Endodermal cell (in vitro differentiated cells): ENCODE data around the gene ATP9A. TPM values are rescaled to one million over a fixed set of nuclear protein-coding genes. Genes with fewer than 3 reads are reported as not detected.
"Not testable (repeated sequence)": the region's sequence is repeated elsewhere in the genome, so short reads cannot be mapped to it uniquely, and the experiment has no call there.

Source experiments
- DNase-seq: peaks from one replicate; pipeline ENCODE4 v3.0.0-alpha.2; 2017
- H3K27ac ChIP-seq: 2 replicates; pipeline ENCODE4 v1.5.1; 2013; ENCODE audit warnings: mild to moderate bottlenecking, low read depth, low read length, moderate library complexity
- H3K27me3 ChIP-seq: 2 replicates; pipeline ENCODE4 v1.6.1; 2013; ENCODE audit warnings: mild to moderate bottlenecking, low read length, moderate library complexity; ENCODE audit not compliant: insufficient read depth, control insufficient read depth, poor library complexity, severe bottlenecking
- H3K36me3 ChIP-seq: 2 replicates; pipeline ENCODE4 v1.7.0; 2013; ENCODE audit warnings: mild to moderate bottlenecking, low read length, moderate library complexity; ENCODE audit not compliant: control insufficient read depth, insufficient read depth
- H3K4me1 ChIP-seq: one replicate; pipeline ENCODE4 v1.7.0; 2013; ENCODE audit warnings: low read length; ENCODE audit not compliant: control insufficient read depth, insufficient read depth
- H3K4me3 ChIP-seq: 2 replicates; pipeline ENCODE4 v1.5.1; 2013; ENCODE audit warnings: mild to moderate bottlenecking, low read length, moderate library complexity
- H3K9ac ChIP-seq: 2 replicates; pipeline ENCODE4 v1.6.1; 2013; ENCODE audit warnings: mild to moderate bottlenecking, low read length, moderate library complexity; ENCODE audit not compliant: poor library complexity, severe bottlenecking; ENCODE audit errors: extremely low read depth
- H3K9me3 ChIP-seq: 2 replicates; pipeline ENCODE4 v1.6.1; 2013; ENCODE audit warnings: mild to moderate bottlenecking, low read length, moderate library complexity; ENCODE audit not compliant: control insufficient read depth
- H3K27ac Mint-ChIP-seq: 2 replicates; pipeline ENCODE4 v1.8.0; 2020; ENCODE audit warnings: mixed read lengths
- H3K27me3 Mint-ChIP-seq: 2 replicates; pipeline ENCODE4 v1.8.0; 2021; ENCODE audit warnings: mild to moderate bottlenecking, mixed read lengths; ENCODE audit not compliant: insufficient read depth
- H3K36me3 Mint-ChIP-seq: 2 replicates; pipeline ENCODE4 v1.8.0; 2020; ENCODE audit warnings: low read depth, mixed read lengths
- H3K4me1 Mint-ChIP-seq: 2 replicates; pipeline ENCODE4 v1.8.0; 2020; ENCODE audit warnings: mixed read lengths
- H3K4me3 Mint-ChIP-seq: 2 replicates; pipeline ENCODE4 v1.8.0; 2020; ENCODE audit warnings: mild to moderate bottlenecking, moderate library complexity, mixed read lengths
- H3K9me3 Mint-ChIP-seq: 2 replicates; pipeline ENCODE4 v1.8.0; 2020; ENCODE audit warnings: mild to moderate bottlenecking, mixed read lengths
- WGBS, 2 experiments: methylation state at CpG; one replicate each; pipeline versions ENCODE4 v1.1.5 to v1.1.7; 2013; ENCODE audit warnings: missing lambda C conversion rate in 2 of 2, mixed read lengths in 1 of 2; ENCODE audit not compliant: insufficient coverage in 1 of 2, insufficient read length in 1 of 2; 5-methylcytosine and 5-hydroxymethylcytosine counted together
- total RNA-seq, 2 donors: library from RNA; stranded (reverse); fragmentation: NEBNext Ultra II Directional in 1 of 2; extraction: Animal tissue kit (Norgen Biotek cat#: 25700) in 1 of 2; gene quantifications; 2 replicates in 1 of 2; 3 replicates in 1 of 2; pipeline ENCODE4 v1.2.1, GENCODE V29; 2021
- TF ChIP-seq, protein P1 (sequence below): fragments of 200-600 bp; sonication (generic); conservative IDR thresholded peaks from 2 replicates; pipeline ENCODE4 v1.5.0; 2021; ENCODE audit warnings: antibody characterized with exemption, mild to moderate bottlenecking

The ATP9A gene
- total RNA-seq, 2 donors from 2014 or later, result 26.7 to 27.9 TPM

DNA sequence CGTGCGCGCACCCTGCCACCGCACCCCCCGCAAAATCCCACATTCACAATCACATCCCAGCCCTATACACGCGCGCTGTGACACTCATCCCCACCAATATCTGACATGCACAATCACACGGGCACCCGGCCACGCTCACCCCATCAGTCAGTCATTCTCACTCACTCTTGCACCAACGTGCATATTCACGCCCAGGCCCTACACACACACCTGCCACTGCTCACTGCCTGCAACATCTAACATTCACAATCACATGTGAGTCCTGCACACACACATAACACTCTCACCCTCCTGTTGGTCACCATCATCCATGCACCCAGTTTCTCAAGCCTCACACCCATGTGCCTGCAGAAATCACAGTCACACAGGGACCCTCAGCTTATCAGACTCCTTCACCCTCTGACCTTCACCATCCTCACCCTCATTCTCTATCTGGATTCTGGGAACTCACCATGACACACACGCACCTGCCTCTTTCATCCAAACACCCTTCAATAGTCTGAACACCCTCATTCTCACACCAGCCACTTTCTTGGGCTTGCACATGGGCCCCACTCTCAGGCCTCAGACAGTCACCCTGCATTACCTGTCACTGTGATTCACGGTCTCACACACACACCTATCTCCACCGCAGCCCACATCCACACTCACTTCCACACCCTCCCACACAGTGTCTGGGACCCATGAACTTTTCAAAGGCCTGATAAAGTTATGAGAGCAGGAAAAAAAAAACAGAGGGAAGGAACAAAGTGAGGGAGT lies 748 bp upstream of the ATP9A start:
- H3K36me3 ChIP-seq, result peaks cover 29% of the 10 kb centered on the region
- Mint-ChIP-seq H3K27me3 (no peaks in the 10 kb centered on the region), H3K27ac (peak overlapping the region; percentile 75), H3K4me3 (peak overlapping the region; percentile 67), H3K36me3 (peaks cover 27% of the 10 kb centered on the region), H3K9me3 (no peaks in the 10 kb centered on the region), H3K4me1 (peaks cover 7% of the 10 kb centered on the region)
- DNase-seq, result no peak
- WGBS, 2 experiments, result 79 to 82% methylated on average over 8 to 12 of the region's 16 CpGs
- H3K9ac ChIP-seq, result no peak overlapping the region
- H3K27me3 ChIP-seq, result no peaks in the 10 kb centered on the region
- no peaks in the 10 kb centered on the region for H3K4me1 ChIP-seq
- no peak overlapping the region for H3K4me3 ChIP-seq
- H3K9me3 ChIP-seq, result no peaks in the 10 kb centered on the region
- TF ChIP-seq, protein P1, sequence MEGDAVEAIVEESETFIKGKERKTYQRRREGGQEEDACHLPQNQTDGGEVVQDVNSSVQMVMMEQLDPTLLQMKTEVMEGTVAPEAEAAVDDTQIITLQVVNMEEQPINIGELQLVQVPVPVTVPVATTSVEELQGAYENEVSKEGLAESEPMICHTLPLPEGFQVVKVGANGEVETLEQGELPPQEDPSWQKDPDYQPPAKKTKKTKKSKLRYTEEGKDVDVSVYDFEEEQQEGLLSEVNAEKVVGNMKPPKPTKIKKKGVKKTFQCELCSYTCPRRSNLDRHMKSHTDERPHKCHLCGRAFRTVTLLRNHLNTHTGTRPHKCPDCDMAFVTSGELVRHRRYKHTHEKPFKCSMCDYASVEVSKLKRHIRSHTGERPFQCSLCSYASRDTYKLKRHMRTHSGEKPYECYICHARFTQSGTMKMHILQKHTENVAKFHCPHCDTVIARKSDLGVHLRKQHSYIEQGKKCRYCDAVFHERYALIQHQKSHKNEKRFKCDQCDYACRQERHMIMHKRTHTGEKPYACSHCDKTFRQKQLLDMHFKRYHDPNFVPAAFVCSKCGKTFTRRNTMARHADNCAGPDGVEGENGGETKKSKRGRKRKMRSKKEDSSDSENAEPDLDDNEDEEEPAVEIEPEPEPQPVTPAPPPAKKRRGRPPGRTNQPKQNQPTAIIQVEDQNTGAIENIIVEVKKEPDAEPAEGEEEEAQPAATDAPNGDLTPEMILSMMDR, result peak; percentile 16
- H3K27ac ChIP-seq, result no peak overlapping the region

DNA sequence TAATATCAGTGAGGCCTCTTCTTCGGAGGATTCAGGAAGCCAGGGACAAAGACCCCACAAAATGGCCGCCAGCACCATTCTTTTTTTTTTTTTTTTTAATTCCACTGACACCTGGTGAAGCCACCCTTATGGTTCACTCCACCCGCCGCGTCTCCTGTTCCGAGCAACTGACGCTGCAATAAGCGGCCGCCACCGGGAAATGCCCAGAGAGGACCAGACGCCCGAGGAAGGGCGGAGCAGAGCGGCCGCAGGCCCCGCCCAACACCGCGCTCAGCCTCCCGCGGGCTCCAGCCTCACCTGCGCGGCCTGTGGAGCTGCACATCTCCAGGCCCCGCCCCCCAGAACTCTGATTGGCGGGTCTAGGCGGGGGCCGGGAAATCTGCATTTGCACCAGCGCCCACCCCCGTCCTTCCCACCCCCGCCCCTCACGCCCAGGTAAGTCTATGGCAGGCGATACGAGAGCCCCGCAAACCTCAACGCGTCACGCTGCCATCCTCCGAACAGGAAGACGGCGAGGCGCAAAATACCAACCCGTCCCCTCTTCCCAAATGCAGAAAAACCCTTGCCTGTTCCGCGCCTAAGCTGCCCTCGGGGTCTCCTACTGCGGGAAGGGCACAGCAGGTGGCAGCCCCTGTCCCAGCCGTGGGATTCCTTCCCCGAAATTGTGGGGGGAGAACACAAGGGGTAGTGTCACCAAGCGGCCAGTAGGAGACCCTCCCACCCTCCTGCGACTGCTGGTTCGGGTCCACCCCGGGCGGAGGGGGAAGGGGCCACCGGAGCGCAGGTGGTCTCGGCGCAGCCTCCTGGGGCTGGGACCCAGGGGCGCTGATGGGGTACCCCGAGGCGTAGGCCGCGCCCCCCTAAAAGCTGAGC lies 960 bp downstream of the ATP9A start:
- peak overlapping the region; percentile 71 for H3K9ac ChIP-seq
- H3K36me3 Mint-ChIP-seq, result peaks cover 20% of the 10 kb centered on the region
- WGBS, 2 experiments, result 2 to 3% methylated on average over 34 to 57 of the region's 61 CpGs
- H3K9me3 Mint-ChIP-seq, result no peaks in the 10 kb centered on the region
- TF ChIP-seq, protein P1, result peak; percentile 79
- peak overlapping the region; percentile 95 for H3K27ac Mint-ChIP-seq
- H3K4me1 ChIP-seq, result no peaks in the 10 kb centered on the region
- H3K4me3 ChIP-seq, result peak overlapping the region; percentile 87
- no peaks in the 10 kb centered on the region for H3K27me3 ChIP-seq
- H3K27ac ChIP-seq, result peak overlapping the region; percentile 24
- no peaks in the 10 kb centered on the region for H3K9me3 ChIP-seq
- H3K36me3 ChIP-seq, result peaks cover 28% of the 10 kb centered on the region
- H3K27me3 Mint-ChIP-seq, result no peaks in the 10 kb centered on the region
- peak overlapping the region; percentile 70 for H3K4me3 Mint-ChIP-seq
- DNase-seq, result peak; percentile 96
- H3K4me1 Mint-ChIP-seq, result peaks cover 7% of the 10 kb centered on the region

DNA sequence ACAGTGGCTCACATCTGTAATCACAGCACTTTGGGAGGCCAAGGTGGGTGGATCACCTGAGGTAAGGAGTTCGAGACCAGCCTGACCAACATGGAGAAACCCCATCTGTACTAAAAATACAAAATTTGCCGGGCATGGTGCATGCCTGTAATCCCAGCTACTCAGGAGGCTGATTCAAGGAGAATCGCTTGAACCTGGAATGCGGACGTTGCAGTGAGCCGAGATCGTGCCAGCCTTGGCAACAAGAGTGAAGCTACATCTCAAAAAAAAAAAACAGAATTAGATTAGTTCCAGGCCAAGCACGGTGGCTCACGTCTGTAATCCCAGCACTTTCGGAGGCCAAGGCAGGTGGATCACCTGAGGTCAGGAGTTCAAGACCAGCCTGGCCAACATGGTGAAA lies 2.8 kb downstream of the ATP9A start:
- not testable (repeated sequence) for H3K4me1 Mint-ChIP-seq, H3K27ac Mint-ChIP-seq, H3K4me3 Mint-ChIP-seq, DNase-seq, H3K27me3 Mint-ChIP-seq, H3K27me3 ChIP-seq, H3K9ac ChIP-seq, H3K4me1 ChIP-seq, H3K27ac ChIP-seq, H3K9me3 ChIP-seq, H3K4me3 ChIP-seq, H3K9me3 Mint-ChIP-seq
- H3K36me3 Mint-ChIP-seq, result peaks cover 33% of the 10 kb centered on the region
- peaks cover 29% of the 10 kb centered on the region for H3K36me3 ChIP-seq
- 94 to 98% methylated on average over 10 of the region's 10 CpGs for WGBS, 2 experiments
